HG03469 (cell line): Measurements from ENCODE around the gene STX2.

Experiments
- ATAC-seq: cut with Tn5 transposase; IDR thresholded peaks from one replicate; pipeline ENCODE4 v1.9.1; 2021; ENCODE audit warnings: mild to moderate bottlenecking, moderate library complexity, moderate number of reproducible peaks; ENCODE audit not compliant: unreplicated experiment

Gene STX2

GRCh38 chr12:130831876-130832405 is 7.1 kb downstream of the STX2 start:
- ATAC-seq, result no peak

- ATAC-seq, result no peak
Observed at GRCh38 chr12:130831246-130831645, 7.8 kb downstream of the STX2 start.

GRCh38 chr12:130830246-130830551 is 8.9 kb downstream of the STX2 start:
- no peak for ATAC-seq

DNA sequence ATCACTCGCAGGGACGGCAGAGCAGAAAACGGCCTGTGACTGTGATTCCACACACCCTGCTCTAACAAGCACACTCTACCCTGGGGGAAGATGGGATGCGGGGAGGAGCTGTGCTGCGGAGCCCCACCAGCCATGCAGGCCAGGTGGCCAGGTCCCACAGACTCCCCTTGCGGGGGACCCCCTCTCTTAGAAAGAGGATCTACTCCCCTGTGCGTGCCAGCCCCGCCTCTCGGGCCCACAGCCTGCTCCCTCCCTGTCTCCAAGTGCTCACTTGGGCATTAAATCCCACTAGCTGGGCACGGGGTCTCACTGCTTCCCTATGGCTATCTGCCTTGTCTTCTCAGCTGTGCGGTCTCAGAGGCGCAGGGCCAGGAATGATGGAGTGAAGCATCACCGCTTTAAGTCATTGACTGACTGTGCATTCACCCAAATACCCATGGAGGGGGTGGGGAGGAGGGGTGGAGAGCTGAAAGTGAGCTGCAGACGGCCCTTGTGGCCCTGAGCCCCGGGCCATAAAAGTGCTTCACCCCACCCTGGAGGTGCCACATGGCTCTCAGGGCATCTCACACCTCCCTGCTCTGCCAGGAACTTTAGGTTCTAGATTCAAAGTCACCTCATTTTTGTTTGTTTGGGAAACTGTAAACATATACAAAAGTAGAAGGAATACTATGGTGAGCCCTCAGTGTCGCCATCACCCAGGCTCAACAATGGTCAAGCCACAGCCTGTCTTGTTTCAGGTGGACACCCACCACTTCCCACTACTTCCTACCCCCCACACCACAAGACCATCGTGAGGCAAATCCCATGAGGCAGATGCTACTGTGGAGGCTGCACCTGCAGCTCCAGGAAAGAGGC is 9.4 kb downstream of the STX2 start:
- no peak for ATAC-seq

DNA sequence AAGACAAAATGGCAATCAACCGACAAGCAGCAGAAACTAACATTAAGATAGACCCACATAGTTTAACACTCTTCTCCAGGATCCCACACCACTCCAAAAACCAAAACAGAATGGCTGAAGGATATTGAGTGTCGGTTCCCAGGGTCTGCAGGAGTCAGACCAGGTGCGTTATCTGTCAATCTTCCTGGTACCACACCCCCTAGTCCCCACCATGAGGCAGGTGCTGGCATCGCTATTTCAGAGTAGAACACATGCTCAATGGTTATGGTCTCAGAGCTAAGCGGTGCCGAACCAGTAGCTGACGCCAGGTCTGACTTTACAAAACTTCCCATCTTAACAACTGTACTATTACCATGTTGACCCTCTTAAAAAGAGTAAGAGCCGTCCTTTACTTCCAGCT is 10.2 kb downstream of the STX2 start:
- ATAC-seq, result no peak

GRCh38 chr12:130827432-130827831 is 11.6 kb downstream of the STX2 start:
- ATAC-seq, result no peak

DNA sequence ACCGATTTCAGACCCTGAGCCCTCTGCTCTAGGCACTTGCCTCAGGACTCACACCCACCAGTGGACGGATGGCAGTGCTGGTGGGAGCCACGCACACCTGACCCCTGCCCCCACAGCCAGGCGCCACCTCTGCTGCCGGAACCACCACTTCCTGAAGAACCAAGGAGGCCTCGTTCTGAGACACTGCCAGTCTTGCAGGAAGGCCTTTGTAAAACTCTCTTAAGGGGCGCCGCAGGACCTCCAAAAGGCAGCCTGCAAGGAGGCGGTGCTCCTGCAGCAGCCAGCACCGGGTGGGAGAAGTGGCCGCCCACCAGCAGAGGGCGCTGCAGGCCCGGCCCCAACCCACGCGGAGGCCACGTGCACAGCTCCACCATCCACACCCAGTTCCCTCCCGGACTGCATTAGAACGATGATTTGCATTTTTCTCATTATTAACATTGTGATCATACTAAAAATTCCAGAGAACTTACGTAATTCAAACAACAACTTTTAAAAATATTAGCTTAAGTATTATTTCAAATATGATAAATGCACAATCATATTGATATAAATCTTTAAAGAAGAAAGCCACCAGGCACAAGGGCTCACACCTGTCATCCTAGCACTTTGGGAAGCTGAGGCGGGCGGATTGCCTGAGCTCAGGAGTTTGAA is 12.8 kb downstream of the STX2 start:
- ATAC-seq, result no peak

DNA sequence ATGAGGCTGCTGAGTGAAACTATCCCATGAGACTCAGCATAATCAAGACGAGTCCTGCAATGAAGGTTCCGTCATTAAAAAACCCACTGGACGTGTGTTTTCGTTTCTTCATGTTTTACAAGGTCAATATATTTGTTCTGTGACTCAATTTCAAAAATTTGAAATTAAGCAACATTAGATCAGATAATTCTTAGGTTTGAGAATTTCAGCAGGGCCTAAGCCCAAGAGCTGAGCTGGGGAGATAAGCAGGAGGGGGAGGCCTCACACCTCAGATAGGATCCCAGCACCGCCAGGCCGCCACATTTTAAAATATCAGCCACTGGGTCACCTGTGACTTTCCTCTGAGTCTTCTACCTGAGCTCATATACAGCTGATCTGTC is 13.3 kb downstream of the STX2 start:
- no peak for ATAC-seq

DNA sequence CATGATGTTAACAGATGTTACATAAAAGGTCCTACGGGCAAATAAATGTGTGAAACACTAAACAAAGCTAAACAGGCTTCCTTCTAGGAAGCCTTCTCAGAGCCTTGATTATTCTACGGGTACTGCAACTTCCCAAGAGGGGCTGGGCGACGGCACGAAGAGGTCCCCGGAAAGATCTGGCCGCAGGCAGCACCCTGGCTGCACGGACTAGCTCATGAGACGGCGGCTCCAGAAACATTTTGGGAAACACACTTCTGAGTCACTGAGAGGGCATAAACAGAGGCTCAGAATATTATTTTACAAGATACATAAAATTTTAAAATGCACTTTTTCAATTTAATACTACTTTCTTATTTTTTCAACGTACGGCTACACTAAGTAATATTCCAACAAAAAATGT is 19.4 kb downstream of the STX2 start:
- ATAC-seq, result no peak

GRCh38 chr12:130818635-130819576 is 20.1 kb downstream of the STX2 start:
- peak; percentile 47 for ATAC-seq

GRCh38 chr12:130818272-130818634 is 20.8 kb downstream of the STX2 start:
- ATAC-seq, result no peak

GRCh38 chr12:130817804-130818203 is 21.2 kb downstream of the STX2 start:
- no peak for ATAC-seq

DNA sequence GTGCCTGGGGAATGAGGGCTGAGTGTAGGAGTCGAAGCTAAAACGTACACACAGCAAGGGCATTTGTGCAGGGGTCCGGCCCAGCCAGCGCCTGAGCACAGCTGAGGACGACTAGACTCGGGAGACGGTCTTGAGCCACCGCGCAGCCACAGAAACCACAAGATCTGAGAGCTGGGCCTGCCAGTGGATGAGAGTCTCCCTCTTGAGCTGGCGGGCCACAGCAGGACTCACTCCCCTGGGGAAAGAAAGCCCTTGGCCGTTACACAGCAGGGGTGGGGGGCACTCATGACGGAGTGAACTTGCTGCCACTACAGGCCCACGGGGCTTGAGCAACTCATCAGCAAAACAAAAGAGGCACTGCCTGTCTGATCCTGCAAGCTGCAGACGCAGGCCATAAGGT is 23.0 kb downstream of the STX2 start:
- ATAC-seq, result no peak

- no peak for ATAC-seq
Observed at GRCh38 chr12:130815028-130815741, 23.9 kb downstream of the STX2 start.

DNA sequence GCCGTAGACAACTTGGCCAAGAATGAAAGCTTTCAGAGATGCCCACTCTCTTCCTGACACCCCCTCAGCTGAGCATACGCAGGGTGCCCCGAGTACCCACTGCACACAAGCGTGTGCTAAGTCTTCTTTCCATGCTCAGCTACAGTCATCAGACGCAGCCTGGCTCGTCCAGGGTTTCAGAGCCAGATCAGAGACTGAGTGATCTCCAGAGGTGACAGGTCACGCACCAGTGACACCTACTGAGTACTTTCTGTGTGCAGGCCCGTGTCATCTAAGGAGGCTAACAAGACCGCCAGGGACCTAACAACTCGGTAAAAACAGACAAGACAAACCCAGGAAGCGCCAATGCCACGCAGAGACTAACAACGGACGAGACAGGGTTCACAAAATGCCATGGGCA is 25.1 kb downstream of the STX2 start:
- peak; percentile 37 for ATAC-seq

DNA sequence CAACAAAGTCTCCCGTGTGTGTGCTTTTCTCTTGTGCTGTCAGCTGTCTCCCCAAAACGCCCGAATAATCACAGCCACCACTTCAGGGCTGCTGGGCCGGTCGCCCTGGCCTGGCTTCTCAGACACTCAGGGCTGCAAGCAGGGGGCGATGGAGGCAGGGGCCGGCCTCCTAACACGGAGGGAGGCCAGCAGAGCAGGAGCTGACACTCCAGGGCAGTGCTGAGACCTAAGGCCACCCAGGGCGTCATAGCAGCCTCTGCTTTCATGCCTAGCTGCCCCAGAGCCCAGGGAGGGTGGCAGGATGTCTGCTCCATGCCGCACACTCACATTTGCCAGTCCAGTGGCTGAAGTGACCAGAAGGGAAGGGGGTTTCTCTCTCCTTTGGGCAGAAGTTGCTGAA is 25.6 kb downstream of the STX2 start:
- ATAC-seq, result no peak

DNA sequence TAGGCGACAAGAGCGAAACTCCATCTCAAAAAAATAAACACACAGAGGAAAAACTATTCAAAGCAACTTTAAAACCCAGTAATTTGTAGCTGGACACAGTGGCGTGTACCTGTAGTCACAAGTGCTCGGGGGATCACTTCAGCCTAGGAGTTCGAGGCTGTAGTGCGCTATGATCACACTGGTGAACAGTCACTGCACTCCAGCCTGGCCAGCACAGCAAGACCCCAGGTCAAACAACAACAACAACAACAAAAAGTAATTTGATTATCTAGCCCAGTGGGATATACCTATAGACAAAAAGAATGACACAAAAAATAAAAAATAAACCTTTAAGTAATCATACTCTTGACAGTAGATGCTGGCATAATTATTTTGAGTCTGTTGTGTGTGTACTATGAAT is 29.3 kb downstream of the STX2 start:
- no peak for ATAC-seq

- ATAC-seq, result no peak
Observed at GRCh38 chr12:130807309-130807708, 31.7 kb downstream of the STX2 start.

DNA sequence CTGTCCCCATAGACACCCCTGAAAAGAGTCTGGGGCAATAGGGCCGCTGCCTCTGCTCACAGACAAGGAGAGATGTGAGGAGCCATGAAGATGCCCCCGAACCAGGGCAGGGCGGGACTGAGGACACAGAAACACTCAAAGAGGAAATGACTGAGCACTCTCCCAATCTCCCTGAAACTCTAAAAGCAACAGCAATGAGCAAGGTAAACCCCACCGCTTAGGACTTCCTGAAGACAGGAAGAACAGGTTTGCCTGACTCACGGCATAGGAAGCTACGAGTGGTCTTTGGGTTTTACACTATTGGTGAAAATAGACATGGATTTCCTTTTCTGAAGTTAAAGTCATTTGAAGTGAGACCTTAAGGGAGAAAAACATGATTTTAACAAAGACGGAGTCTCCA is 32.5 kb downstream of the STX2 start:
- ATAC-seq, result no peak

GRCh38 chr12:130805635-130806034 is 33.4 kb downstream of the STX2 start:
- no peak for ATAC-seq

DNA sequence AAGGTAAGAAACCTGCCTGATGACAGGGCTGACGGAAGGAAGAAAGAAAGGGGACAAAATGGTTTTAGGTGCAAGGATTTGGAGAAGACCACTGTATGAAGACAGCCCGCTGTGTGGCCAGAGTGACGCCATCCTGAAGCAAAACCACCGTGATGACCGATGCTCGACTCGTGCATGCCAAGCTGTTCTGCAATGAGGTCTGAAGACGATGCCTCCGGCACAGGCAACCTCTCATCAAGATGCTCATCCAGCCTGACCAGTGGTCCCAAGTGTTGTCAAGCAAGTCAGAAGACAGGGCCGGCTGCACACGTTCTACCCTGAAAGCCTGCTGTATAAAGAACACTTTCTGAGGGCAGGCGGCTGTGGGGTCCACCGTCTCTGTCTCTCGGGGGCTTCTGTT is 34.8 kb downstream of the STX2 start:
- no peak for ATAC-seq
